GM12892 (cell line): ENCODE data around the gene CHST3.

Source experiments
- POLR2A ChIP-seq: IDR thresholded peaks from 2 replicates; pipeline ENCODE4 v1.6.1; 2011; ENCODE audit warnings: low read depth, low read length, control low read depth
- POLR2AphosphoS5 ChIP-seq: IDR thresholded peaks from 2 replicates; pipeline ENCODE4 v1.6.1; 2011; ENCODE audit warnings: low read depth, low read length, control low read depth

DNA sequence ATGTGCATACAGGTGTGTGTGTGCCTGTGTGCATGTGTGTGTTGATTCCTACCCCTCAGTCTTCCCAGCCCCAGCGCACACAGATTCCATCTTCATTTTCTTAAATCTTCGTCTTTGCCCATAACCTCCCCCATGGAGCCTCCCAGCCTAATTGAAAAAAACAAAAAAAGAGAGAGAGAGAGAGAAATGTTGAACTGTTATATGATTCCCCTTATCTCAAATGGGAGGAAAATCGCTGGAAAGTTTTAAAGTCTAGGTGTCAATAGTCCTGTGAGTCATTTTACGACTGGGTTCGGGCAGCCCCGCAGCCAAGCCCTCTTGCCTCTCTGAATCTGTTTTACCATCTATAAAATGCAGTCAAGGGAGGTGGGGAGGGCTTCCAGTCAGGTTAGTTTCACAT, 63.3 kb downstream of the CHST3 start:
- TF ChIP-seq POLR2A (no peak), POLR2AphosphoS5 (no peak)
